ENCODE data around the gene NAGA. TPM values are rescaled to one million over a fixed set of nuclear protein-coding genes. Genes with fewer than 3 reads are reported as not detected.
"Not testable (repeated sequence)": the region's sequence is repeated elsewhere in the genome, so short reads cannot be mapped to it uniquely, and the experiment has no call there.

NAGA gene
- total and polyA plus RNA-seq, 7 donors = 6.6 to 28.6 (median 21.6) TPM

DNA sequence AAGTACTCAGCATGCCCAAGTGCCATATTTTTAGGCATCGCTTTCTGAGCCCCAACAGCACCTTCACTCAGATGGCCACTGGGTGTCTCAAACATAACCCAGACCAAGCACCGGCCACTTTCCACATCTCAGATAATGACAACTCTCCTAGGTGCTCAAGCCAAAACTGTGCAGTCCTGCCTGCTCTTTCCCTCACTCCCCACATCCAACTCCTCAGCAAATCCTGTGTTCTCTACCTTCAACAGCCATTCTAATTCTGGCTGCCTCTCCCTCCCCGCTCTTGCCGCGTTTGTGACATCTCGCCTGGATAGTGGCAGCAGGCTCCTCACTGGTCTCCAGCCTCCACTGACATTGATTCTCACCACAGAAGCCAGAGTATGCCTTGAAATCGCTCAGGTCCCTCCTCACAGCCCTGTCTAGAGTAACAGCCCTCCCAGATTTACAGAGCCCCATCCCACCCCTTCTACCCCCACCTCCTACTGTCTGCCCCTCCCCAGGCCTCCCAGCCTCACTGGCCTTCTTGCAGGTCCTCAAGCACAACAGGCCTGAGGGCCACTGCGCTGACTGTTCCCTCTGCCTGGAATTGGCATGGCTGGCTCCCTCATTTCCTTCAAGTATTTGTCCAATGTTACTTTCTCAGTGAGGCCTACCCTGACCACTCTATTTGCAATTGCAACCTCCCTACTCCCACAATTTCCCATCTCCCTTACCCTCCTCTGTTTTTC, 2.2 kb upstream of the NAGA start:
- no peak for DNase-seq
- TF ChIP-seq, protein P1, sequence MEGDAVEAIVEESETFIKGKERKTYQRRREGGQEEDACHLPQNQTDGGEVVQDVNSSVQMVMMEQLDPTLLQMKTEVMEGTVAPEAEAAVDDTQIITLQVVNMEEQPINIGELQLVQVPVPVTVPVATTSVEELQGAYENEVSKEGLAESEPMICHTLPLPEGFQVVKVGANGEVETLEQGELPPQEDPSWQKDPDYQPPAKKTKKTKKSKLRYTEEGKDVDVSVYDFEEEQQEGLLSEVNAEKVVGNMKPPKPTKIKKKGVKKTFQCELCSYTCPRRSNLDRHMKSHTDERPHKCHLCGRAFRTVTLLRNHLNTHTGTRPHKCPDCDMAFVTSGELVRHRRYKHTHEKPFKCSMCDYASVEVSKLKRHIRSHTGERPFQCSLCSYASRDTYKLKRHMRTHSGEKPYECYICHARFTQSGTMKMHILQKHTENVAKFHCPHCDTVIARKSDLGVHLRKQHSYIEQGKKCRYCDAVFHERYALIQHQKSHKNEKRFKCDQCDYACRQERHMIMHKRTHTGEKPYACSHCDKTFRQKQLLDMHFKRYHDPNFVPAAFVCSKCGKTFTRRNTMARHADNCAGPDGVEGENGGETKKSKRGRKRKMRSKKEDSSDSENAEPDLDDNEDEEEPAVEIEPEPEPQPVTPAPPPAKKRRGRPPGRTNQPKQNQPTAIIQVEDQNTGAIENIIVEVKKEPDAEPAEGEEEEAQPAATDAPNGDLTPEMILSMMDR (IDR thresholded peaks at IDR 0.05) = no peak
- TF ChIP-seq POLR2AphosphoS5 (IDR thresholded peaks at IDR 0.05) = no peak
- TF ChIP-seq EP300 (IDR thresholded peaks at IDR 0.05) = no peak
- no peak for TF ChIP-seq POLR2A (IDR thresholded peaks at IDR 0.05)
- peaks cover under 1 to 25% (median 7%) of the 10 kb centered on the region in 4 donors for H3K36me3 ChIP-seq
- H3K4me1 ChIP-seq = peaks cover 0 to 52% (median 44%) of the 10 kb centered on the region in 4 donors
- intact Hi-C loops (cut with DNase I) = loop anchor here (10.0 kb wide), 1 partner anchor 388 kb away; the partner anchor contains the start of gene SNU13
- no peaks in the 10 kb centered on the region for H3K9me3 ChIP-seq
- peak overlapping the region in 3 of 4 donors; percentile 17 to 93 (median 18) for H3K27ac ChIP-seq
- 96% methylated on average over 8 of the region's 8 CpGs for WGBS, 2 donors
- no peaks in the 10 kb centered on the region for H3K27me3 ChIP-seq
- no peak overlapping the region for H3K4me3 ChIP-seq

DNA sequence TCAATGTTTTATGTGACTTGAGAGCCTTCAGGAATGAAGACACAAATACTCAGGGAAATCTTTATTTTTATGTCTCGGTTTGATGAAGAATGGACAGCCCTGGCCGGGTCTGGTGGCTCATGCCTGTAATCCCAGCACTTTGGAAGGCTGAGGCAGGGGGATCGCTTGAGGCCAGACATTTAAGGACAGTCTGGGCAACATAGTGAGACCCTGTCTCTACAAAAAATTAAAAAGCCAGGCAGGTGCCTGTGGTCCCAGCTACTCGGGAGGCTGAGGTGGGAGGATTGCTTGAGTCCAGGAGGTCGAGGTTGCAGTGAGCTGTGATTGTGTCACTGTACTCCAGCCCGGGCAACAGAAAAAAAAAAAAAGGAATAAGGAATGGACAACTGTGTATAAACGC, 896 bp upstream of the NAGA start:
- H3K4me3 ChIP-seq = peak overlapping the region in 2 of 4 donors; percentile 60 to 65
- intact Hi-C loops (cut with DNase I) = loop anchor here (10.0 kb wide), 1 partner anchor 387 kb away; the partner anchor contains the start of gene SNU13
- DNase-seq, H3K9me3 ChIP-seq, H3K27me3 ChIP-seq: not testable (repeated sequence)
- peaks cover 0 to 47% (median 39%) of the 10 kb centered on the region in 4 donors for H3K4me1 ChIP-seq
- WGBS, 2 donors = 59 to 77% methylated on average over 7 of the region's 7 CpGs
- peaks cover 5 to 27% (median 11%) of the 10 kb centered on the region in 4 donors for H3K36me3 ChIP-seq
- peak overlapping the region; percentile 88 to 93 (median 90) for H3K27ac ChIP-seq

DNA sequence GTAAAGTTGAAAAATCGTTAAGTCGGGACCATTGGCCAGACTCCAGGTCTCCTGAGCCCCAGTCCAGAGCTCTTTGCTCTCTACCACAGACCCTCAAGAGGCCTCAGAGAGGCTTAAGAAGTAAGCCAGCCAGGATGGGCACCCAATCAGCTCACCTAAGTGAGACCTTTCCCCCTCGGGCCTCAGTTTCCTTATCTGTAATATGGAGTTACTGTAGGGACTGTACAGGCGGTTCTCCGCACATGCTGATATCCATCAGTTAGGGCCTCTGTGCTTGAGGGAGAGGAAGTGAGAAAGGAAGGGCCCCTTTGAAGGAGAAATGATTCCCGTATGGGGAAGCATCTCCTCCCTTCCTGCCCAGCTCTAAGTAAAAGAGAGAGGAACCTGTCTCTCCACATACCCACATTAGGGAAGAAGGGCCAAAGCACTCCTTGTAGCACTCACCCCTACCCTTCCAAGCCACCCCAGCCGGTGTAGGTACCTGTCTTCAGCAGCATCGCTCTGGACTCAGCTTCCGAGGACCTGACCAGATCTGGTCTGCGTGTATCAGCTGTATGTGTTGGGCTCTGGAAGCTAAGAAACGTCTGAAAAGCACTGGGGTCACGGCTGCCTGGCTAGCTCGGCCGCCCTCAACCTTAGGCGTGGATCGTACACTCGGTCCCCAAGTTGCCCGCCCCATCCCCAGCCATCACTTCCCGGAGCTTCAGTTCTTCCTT, 653 bp downstream of the NAGA start:
- 18 to 21% methylated on average over 19 of the region's 19 CpGs for WGBS, 2 donors
- intact Hi-C loops (cut with DNase I) = loop anchor here (1.0 to 10.0 kb wide), 2 partner anchors 20 to 385 kb away; partner anchors contain the start of genes NDUFA6 and SNU13
- Histone ChIP-seq H3K27ac (peak overlapping the region; percentile 88 to 93 (median 90)), H3K27me3 (no peaks in the 10 kb centered on the region), H3K36me3 (peaks cover 5 to 33% (median 20%) of the 10 kb centered on the region in 4 donors), H3K9me3 (no peaks in the 10 kb centered on the region), H3K4me1 (peaks cover 0 to 41% (median 34%) of the 10 kb centered on the region in 4 donors), H3K4me3 (peak overlapping the region; percentile 52 to 68 (median 62))
- TF ChIP-seq POLR2A (IDR thresholded peaks at IDR 0.05) = no peak
- no peak for DNase-seq

DNA sequence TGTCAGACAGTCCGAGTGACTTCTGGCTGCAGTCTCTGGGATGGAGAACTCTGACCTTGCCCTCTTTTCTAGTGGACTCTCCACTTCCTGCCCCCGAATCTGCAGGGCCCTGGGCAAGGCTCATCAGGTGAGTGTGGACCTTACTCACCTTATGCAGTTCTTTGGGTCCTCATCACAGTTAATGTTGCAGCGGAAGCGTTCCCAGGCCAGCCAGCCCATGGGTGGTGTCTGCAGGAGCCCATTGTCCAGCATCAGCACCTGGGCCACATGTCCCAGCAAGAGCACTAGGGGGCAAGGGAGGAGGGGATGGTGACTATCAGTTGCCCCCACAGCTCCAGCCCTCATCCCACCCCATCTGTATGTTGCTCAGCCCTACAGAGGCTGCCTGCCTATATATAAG, 2.3 kb downstream of the NAGA start:
- H3K9me3 ChIP-seq = no peaks in the 10 kb centered on the region
- H3K36me3 ChIP-seq = peaks cover 5 to 46% (median 22%) of the 10 kb centered on the region in 4 donors
- intact Hi-C loops (cut with DNase I) = no loop called here

GRCh38 chr22:42067671-42068251, 2.9 kb downstream of the NAGA start:
- Histone ChIP-seq H3K4me1 (peaks cover 0 to 27% (median 20%) of the 10 kb centered on the region in 4 donors), H3K4me3 (no peak overlapping the region), H3K27me3 (no peaks in the 10 kb centered on the region), H3K36me3 (peaks cover 5 to 51% (median 22%) of the 10 kb centered on the region in 4 donors), H3K27ac (no peak overlapping the region), H3K9me3 (no peaks in the 10 kb centered on the region)
- DNase-seq = no peak
- TF ChIP-seq, protein P1 (IDR thresholded peaks at IDR 0.05) = no peak
- TF ChIP-seq POLR2A (IDR thresholded peaks at IDR 0.05) (no peak), POLR2AphosphoS5 (IDR thresholded peaks at IDR 0.05) (no peak), EP300 (IDR thresholded peaks at IDR 0.05) (no peak)
- WGBS, 2 donors = 97% methylated on average over 14 of the region's 14 CpGs
- intact Hi-C loops (cut with DNase I) = no loop called here

More for the DNA sequence above, 2.3 kb downstream of the NAGA start:
- TF ChIP-seq POLR2A (IDR thresholded peaks at IDR 0.05) (no peak), POLR2AphosphoS5 (IDR thresholded peaks at IDR 0.05) (no peak), EP300 (IDR thresholded peaks at IDR 0.05) (no peak)
- TF ChIP-seq, protein P1 (IDR thresholded peaks at IDR 0.05) = no peak
- DNase-seq = no peak
- Histone ChIP-seq H3K4me3 (no peak overlapping the region), H3K4me1 (peaks cover 0 to 29% (median 20%) of the 10 kb centered on the region in 4 donors), H3K27me3 (no peaks in the 10 kb centered on the region), H3K27ac (no peak overlapping the region)
- WGBS, 2 donors = 93 to 95% methylated on average over 4 of the region's 4 CpGs
